OCI-M1 (cell line): ENCODE results near the gene TP53I3.
"Not testable (repeated sequence)": the region's sequence is repeated elsewhere in the genome, so short reads cannot be mapped to it uniquely, and the experiment has no call there.

Experiments
- DNase-seq: peaks from one replicate; lab custom pipeline; 2025; lab: John Stamatoyannopoulos, UW

The TP53I3 gene

GRCh38 chr2:24095171-24095677, 10.6 kb upstream of the TP53I3 start:
- not testable (repeated sequence) for DNase-seq

- DNase-seq, result not testable (repeated sequence)
Measured at GRCh38 chr2:24093270-24093669, 8.6 kb upstream of the TP53I3 start.

GRCh38 chr2:24088821-24089359, 4.3 kb upstream of the TP53I3 start:
- DNase-seq, result no peak

- no peak for DNase-seq
Measured at GRCh38 chr2:24087032-24087431, 2.4 kb upstream of the TP53I3 start.

GRCh38 chr2:24086241-24086640, 1.6 kb upstream of the TP53I3 start:
- DNase-seq, result no peak

- peak; percentile 72 for DNase-seq
Measured at GRCh38 chr2:24085200-24085489, 511 bp upstream of the TP53I3 start.

- DNase-seq, result peak; percentile 94
Measured at GRCh38 chr2:24083567-24084385, 858 bp downstream of the TP53I3 start.

- no peak for DNase-seq
Measured at GRCh38 chr2:24082787-24083566, 1.7 kb downstream of the TP53I3 start.

- no peak for DNase-seq
Measured at GRCh38 chr2:24080701-24081100, 3.9 kb downstream of the TP53I3 start.

GRCh38 chr2:24077879-24078278, 6.8 kb downstream of the TP53I3 start:
- DNase-seq, result peak; percentile 67

GRCh38 chr2:24077535-24077877, 7.1 kb downstream of the TP53I3 start:
- peak; percentile 66 for DNase-seq

GRCh38 chr2:24076849-24077534, 7.6 kb downstream of the TP53I3 start:
- no peak for DNase-seq

GRCh38 chr2:24075915-24076848, 8.5 kb downstream of the TP53I3 start, which contains the start of gene SF3B6:
Gene SF3B6 (minus strand): TSS chr2:24076326. CDS start chr2:24076229, 97 bp downstream.
- peak; percentile 99 for DNase-seq

GRCh38 chr2:24075259-24075658, 9.4 kb downstream of the TP53I3 start:
- no peak for DNase-seq

GRCh38 chr2:24073816-24074215, 10.8 kb downstream of the TP53I3 start:
- no peak for DNase-seq

- DNase-seq, result no peak
Measured at GRCh38 chr2:24072259-24072658, 12.4 kb downstream of the TP53I3 start.

- no peak for DNase-seq
Measured at GRCh38 chr2:24065341-24065740, 19.3 kb downstream of the TP53I3 start.

- DNase-seq, result no peak
Measured at GRCh38 chr2:24058564-24059271, 25.9 kb downstream of the TP53I3 start.

GRCh38 chr2:24055750-24056149, 28.9 kb downstream of the TP53I3 start:
- DNase-seq, result no peak

- peak; percentile 61 for DNase-seq
Measured at GRCh38 chr2:24054366-24055010, 30.1 kb downstream of the TP53I3 start.
